K562 (cell line): ENCODE measurements around the gene CTF1. TPM values are rescaled to one million over a fixed set of nuclear protein-coding genes. Genes with fewer than 3 reads are reported as not detected.

Experiments used
- ARID2 ChIP-seq: fragments of 450-650 bp; IDR thresholded peaks from 2 replicates; pipeline ENCODE4 v1.6.1; 2017; ENCODE audit warnings: antibody characterized with exemption, mild to moderate bottlenecking
- CAMTA2 ChIP-seq: fragments of 250-450 bp; sonication (Bioruptor Pico); conservative IDR thresholded peaks from 2 replicates; pipeline ENCODE4 v1.5.1; 2022
- CBX2 ChIP-seq: fragments of 200-600 bp; sonication (generic); IDR thresholded peaks from one replicate; pipeline ENCODE4 v1.6.1; 2012; ENCODE audit warnings: mild to moderate bottlenecking, low read length, inconsistent platforms; ENCODE audit not compliant: insufficient read depth, poor library complexity, severe bottlenecking
- CBX5 ChIP-seq: IDR thresholded peaks from 2 replicates; pipeline ENCODE4 v1.6.1; 2014; ENCODE audit warnings: low read depth, borderline replicate concordance
- CCAR2 ChIP-seq: fragments of 200-400 bp; formaldehyde crosslinking; IDR thresholded peaks from 2 replicates; pipeline ENCODE4 v1.6.1; 2017; ENCODE audit warnings: mild to moderate bottlenecking, low read depth, low read length
- CHD1 ChIP-seq: fragments of 200-600 bp; sonication (generic); IDR thresholded peaks from one replicate; pipeline ENCODE4 v1.6.1; 2012; ENCODE audit warnings: mild to moderate bottlenecking, moderate library complexity, low read length, inconsistent platforms
- CSDE1 ChIP-seq, 2 experiments: fragments of 450-650 bp; IDR thresholded peaks; 2 replicates each; pipeline ENCODE4 v1.6.1; 2016; ENCODE audit warnings: mild to moderate bottlenecking in 1 of 2
- ERF ChIP-seq: fragments of 450-650 bp; formaldehyde crosslinking; IDR thresholded peaks from 2 replicates; pipeline ENCODE4 v1.4.0; 2020; ENCODE audit warnings: mild to moderate bottlenecking, mixed read lengths
- HNRNPL ChIP-seq: fragments of 200-400 bp; formaldehyde crosslinking; IDR thresholded peaks from 2 replicates; pipeline ENCODE4 v1.6.1; 2017; ENCODE audit warnings: low read depth, mild to moderate bottlenecking, low read length
- JUN ChIP-seq, 2 experiments: sonication (generic) in 1 of 2; formaldehyde crosslinking in 1 of 2; IDR thresholded peaks; 2 replicates each; pipeline versions ENCODE4 v1.6.1 to v1.8.0; 2012 to 2022; ENCODE audit warnings: borderline replicate concordance in 2 of 2, mild to moderate bottlenecking in 2 of 2, improper control_type of control experiment in 1 of 2, low read depth in 1 of 2, low read length in 1 of 2, missing genetic modification reagents in 1 of 2
- MBD2 ChIP-seq: sonication (generic); IDR thresholded peaks from 2 replicates; pipeline ENCODE4 v1.6.1; 2016; ENCODE audit warnings: low read depth, borderline replicate concordance
- NBN ChIP-seq: fragments of 450-650 bp; IDR thresholded peaks from 2 replicates; pipeline ENCODE4 v1.6.1; 2016; ENCODE audit warnings: low read depth, mild to moderate bottlenecking
- NCOA1 ChIP-seq: fragments of 450-650 bp; IDR thresholded peaks from 2 replicates; pipeline ENCODE4 v1.6.1; 2016; ENCODE audit warnings: low read depth
- NCOR1 ChIP-seq: fragments of 450-650 bp; IDR thresholded peaks from 2 replicates; pipeline ENCODE4 v1.6.1; 2016; ENCODE audit warnings: mild to moderate bottlenecking, moderate library complexity
- POLR2AphosphoS2 ChIP-seq: IDR thresholded peaks from 2 replicates; pipeline ENCODE4 v1.6.1; 2012; ENCODE audit warnings: low read length, improper control_type of control experiment
- SIN3A ChIP-seq, 2 experiments: fragments of 150-350 bp in 1 of 2; IDR thresholded peaks; 2 replicates each; pipeline ENCODE4 v1.6.1; 2011 to 2016; ENCODE audit warnings: borderline replicate concordance in 2 of 2, low read depth in 2 of 2, low read length in 2 of 2, mild to moderate bottlenecking in 2 of 2, moderate library complexity in 2 of 2; ENCODE audit not compliant: control insufficient read depth in 1 of 2
- SLC30A9 ChIP-seq: fragments of 250-450 bp; sonication (Bioruptor Pico); IDR thresholded peaks from 2 replicates; pipeline ENCODE4 v1.8.0; 2022; ENCODE audit warnings: mild to moderate bottlenecking, moderate library complexity
- SMAD2 ChIP-seq: fragments of 150-350 bp; IDR thresholded peaks from 2 replicates; pipeline ENCODE4 v1.6.1; 2014; ENCODE audit warnings: low read depth, mild to moderate bottlenecking, low read length
- SMARCA5 ChIP-seq: fragments of 450-650 bp; IDR thresholded peaks from 2 replicates; pipeline ENCODE4 v1.6.1; 2016
- SMARCE1 ChIP-seq: fragments of 450-650 bp; IDR thresholded peaks from 2 replicates; pipeline ENCODE4 v1.7.1; 2016; ENCODE audit warnings: mild to moderate bottlenecking
- TCF15 ChIP-seq: fragments of 250-450 bp; sonication (Bioruptor Pico); IDR thresholded peaks from 2 replicates; pipeline ENCODE4 v1.8.0; 2022; ENCODE audit warnings: moderate library complexity, mild to moderate bottlenecking, inconsistent platforms
- ZKSCAN1 ChIP-seq: fragments of 150-350 bp; IDR thresholded peaks from 2 replicates; pipeline ENCODE4 v1.6.1; 2016; ENCODE audit warnings: low read depth, low read length
- ZNF175 ChIP-seq: fragments of 200-800 bp; sonication (Bioruptor generic); IDR thresholded peaks from 2 replicates; pipeline ENCODE4 v1.6.1; 2016; ENCODE audit warnings: low read depth, mild to moderate bottlenecking, missing genetic modification characterization, missing compliant biosample characterization
- ZNF263 ChIP-seq: sonication (generic); formaldehyde crosslinking; IDR thresholded peaks from 2 replicates; pipeline ENCODE4 v1.8.0; 2022; ENCODE audit warnings: mild to moderate bottlenecking, missing genetic modification reagents, borderline replicate concordance
- ZNF280A ChIP-seq: fragments of 450-650 bp; IDR thresholded peaks from 2 replicates; pipeline ENCODE4 v1.6.1; 2018; ENCODE audit warnings: mild to moderate bottlenecking, low read depth; ENCODE audit not compliant: partially characterized antibody
- ZNF395 ChIP-seq: fragments of 200-800 bp; sonication (Bioruptor generic); IDR thresholded peaks from 2 replicates; pipeline ENCODE4 v1.6.1; 2017; ENCODE audit warnings: missing genetic modification characterization, missing compliant biosample characterization
- ZNF778 ChIP-seq: fragments of 450-650 bp; formaldehyde crosslinking; IDR thresholded peaks from 2 replicates; pipeline ENCODE4 v1.4.0; 2020; ENCODE audit warnings: mild to moderate bottlenecking, moderate library complexity
- polyA plus RNA-seq, 8 experiments: library from polyadenylated mRNA; depleted of rRNA in 4 of 8; stranded (reverse) in 5 of 8; unstranded in 3 of 8; fragments of >200 nt; fragmentation: Nextera tagmentation in 2 of 8; fragmentation: Illumina TruSeq in 1 of 8; extraction: Ambion mirVana in 2 of 8; extraction: Trizol in 1 of 8; gene quantifications; 2 replicates each; pipeline versions ENCODE4 v1.2.1 to v1.2.3, GENCODE V29; 2011 to 2014; ENCODE audit warnings: inconsistent platforms in 1 of 8, missing spikeins in 1 of 8
- total RNA-seq, 7 experiments: library from RNA; depleted of rRNA in 6 of 7; stranded (reverse); fragments of >200 nt in 6 of 7; fragmentation: Illumina TruSeq in 2 of 7; extraction: Trizol in 2 of 7; gene quantifications; 2 replicates each; pipeline versions ENCODE4 v1.2.1 to v1.2.3, GENCODE V29; 2011 to 2021; ENCODE audit warnings: low replicate concordance in 1 of 7

The CTF1 gene
- total and polyA plus RNA-seq, 9 of the 15 experiments (the other 6 are each of a cell fraction or from before 2014, with no cell fraction given): 0.24 to 2.5 (median 0.44) TPM

GRCh38 chr16:30875871-30876801 is 20.3 kb upstream of the CTF1 start (continued):
- TF ChIP-seq CCAR2 (no peak), CSDE1 (IDR thresholded peaks at IDR 0.05) (no peak), CHD1 (peak; percentile 40), SMAD2 (no peak), NCOR1 (peak; percentile 66), NCOA1 (peak; percentile 75), MBD2 (no peak), POLR2AphosphoS2 (no peak), CAMTA2 (CRISPR knock-in tag) (no peak), SMARCE1 (peak; percentile 93), ZNF263 (no peak), ERF (CRISPR knock-in tag) (no peak), NBN (peak; percentile 96), SIN3A (IDR thresholded peaks at IDR 0.05; ENCODE audit: borderline replicate concordance in 2 of 2, control insufficient read depth in 1 of 2, low read depth in 2 of 2, low read length in 2 of 2) (no peak), ZNF175 (no peak), CBX5 (no peak), ZKSCAN1 (0 out of 2 replicates have a peak, but pooled peaks have one; percentile 15), TCF15 (no peak), HNRNPL (no peak), SLC30A9 (CRISPR knock-in tag) (no peak), ARID2 (no peak), SMARCA5 (peak; percentile 84; the same call in 1 of the 2 replicates), ZNF280A (no peak), CBX2 (no peak), ZNF395 (CRISPR knock-in tag) (peak; percentile 37; the same call in 1 of the 2 replicates), ZNF778 (CRISPR knock-in tag) (no peak), JUN (IDR thresholded peaks at IDR 0.05; ENCODE audit: borderline replicate concordance, low read depth, low read length) (no peak), JUN (CRISPR knock-in tag; IDR thresholded peaks at IDR 0.05; ENCODE audit: borderline replicate concordance) (no peak)
